HEK293 (cell line): Measurements from ENCODE around the gene DZIP3.

ENCODE experiments used
- CTCF ChIP-seq: fragments of 450-650 bp; formaldehyde crosslinking; IDR thresholded peaks from 2 replicates; pipeline ENCODE4 v1.5.1; 2016; ENCODE audit warnings: missing biosample characterization, missing genetic modification characterization
- GLI4 ChIP-seq: fragments of 450-650 bp; formaldehyde crosslinking; IDR thresholded peaks from 2 replicates; pipeline ENCODE4 v1.5.1; 2016; ENCODE audit warnings: missing biosample characterization, missing genetic modification characterization
- KLF10 ChIP-seq: fragments of 450-650 bp; IDR thresholded peaks from 2 replicates; pipeline ENCODE4 v1.5.1; 2018; ENCODE audit warnings: missing biosample characterization, mild to moderate bottlenecking, missing genetic modification characterization
- MYNN ChIP-seq: fragments of 450-650 bp; formaldehyde crosslinking; IDR thresholded peaks from 2 replicates; pipeline ENCODE4 v1.5.1; 2016; ENCODE audit warnings: missing biosample characterization, missing genetic modification characterization, borderline replicate concordance
- PRDM10 ChIP-seq: fragments of 450-650 bp; formaldehyde crosslinking; IDR thresholded peaks from 2 replicates; pipeline ENCODE4 v1.5.1; 2016; ENCODE audit warnings: missing biosample characterization, missing genetic modification characterization
- REST ChIP-seq: fragments of 450-650 bp; formaldehyde crosslinking; IDR thresholded peaks from 2 replicates; pipeline ENCODE4 v1.5.1; 2016; ENCODE audit warnings: missing biosample characterization, missing genetic modification characterization
- SP2 ChIP-seq: fragments of 450-650 bp; formaldehyde crosslinking; IDR thresholded peaks from 2 replicates; pipeline ENCODE4 v1.5.1; 2016; ENCODE audit warnings: missing biosample characterization, missing genetic modification characterization
- TCF7L2 ChIP-seq: IDR thresholded peaks from 2 replicates; pipeline ENCODE4 v1.6.1; 2011; ENCODE audit warnings: low read depth, mild to moderate bottlenecking, inconsistent platforms, low read length, moderate library complexity, borderline replicate concordance

GRCh38 chr3:108664266-108664665 is 74.7 kb downstream of the DZIP3 start:
- TF ChIP-seq SP2 (tag by site-specific recombination) (no peak), PRDM10 (tag by site-specific recombination) (no peak), TCF7L2 (no peak), KLF10 (tag by site-specific recombination) (no peak), MYNN (no peak), REST (tag by site-specific recombination) (no peak), GLI4 (tag by site-specific recombination) (no peak), CTCF (tag by site-specific recombination) (no peak)
